ENCODE results near the gene FBXL17. TPM values are rescaled to one million over a fixed set of nuclear protein-coding genes. Genes with fewer than 3 reads are reported as not detected.
A peak's percentile ranks its signal among the peaks of the same experiment; 100 is the strongest.

FBXL17 gene
- total RNA-seq, 1 donor from 2014 or later = 12.7 TPM

DNA sequence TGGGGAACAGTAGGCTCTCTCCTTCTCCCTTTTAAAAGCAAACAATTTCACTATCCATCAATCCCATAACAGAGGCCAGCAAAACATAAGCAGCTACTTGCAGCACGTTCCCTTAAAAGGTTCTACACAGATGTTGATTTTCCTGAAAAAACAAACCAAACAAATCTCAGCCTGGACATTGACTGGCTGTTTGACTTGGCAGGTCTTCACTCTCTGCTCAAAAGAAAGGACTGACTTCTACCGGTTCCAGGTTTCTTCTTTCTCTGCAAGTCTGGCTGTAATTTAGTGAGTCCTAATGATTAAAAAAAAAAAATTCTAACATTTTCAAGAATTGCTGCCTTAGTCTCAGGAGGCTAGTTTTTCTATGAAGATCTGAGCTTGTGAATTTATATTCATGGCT is 508.0 kb downstream of the FBXL17 start:
- no peaks in the 10 kb centered on the region for H4K20me1 ChIP-seq (ENCODE audit: insufficient read depth, low read length)
- H3K9ac ChIP-seq (ENCODE audit: low read length) = no peak overlapping the region
- H3K36me3 Mint-ChIP-seq (ENCODE audit: low read depth, unreplicated experiment) = no peaks in the 10 kb centered on the region
- no peaks in the 10 kb centered on the region for H3K9me3 ChIP-seq (ENCODE audit: insufficient read depth, low read depth, low read length)
- no peak overlapping the region for H3K4me3 Mint-ChIP-seq (ENCODE audit: unreplicated experiment)
- H2AFZ ChIP-seq (ENCODE audit: low read depth, low read length) = no peak overlapping the region
- H3K27ac Mint-ChIP-seq (ENCODE audit: unreplicated experiment) = no peak overlapping the region
- FAIRE-seq = no peak
- no peak for DNase-seq (ENCODE audit: low read depth)
- H3K36me3 ChIP-seq (ENCODE audit: insufficient read depth, low read length) = no peaks in the 10 kb centered on the region
- H3K9me3 Mint-ChIP-seq (ENCODE audit: unreplicated experiment) = no peaks in the 10 kb centered on the region
- H3K4me1 ChIP-seq (ENCODE audit: insufficient read depth, low read length) = peaks cover 29% of the 10 kb centered on the region
- no peak overlapping the region for H3K4me3 ChIP-seq (ENCODE audit: insufficient read depth, low read depth, low read length)
- H3K27me3 ChIP-seq (ENCODE audit: insufficient read depth, low read length) = no peaks in the 10 kb centered on the region
- peaks cover 34% of the 10 kb centered on the region for H3K4me1 Mint-ChIP-seq (ENCODE audit: low read depth, unreplicated experiment)
- no peak for TF ChIP-seq EZH2 (IDR thresholded peaks at IDR 0.05; ENCODE audit: insufficient read depth, low read length)
- TF ChIP-seq, protein P1, sequence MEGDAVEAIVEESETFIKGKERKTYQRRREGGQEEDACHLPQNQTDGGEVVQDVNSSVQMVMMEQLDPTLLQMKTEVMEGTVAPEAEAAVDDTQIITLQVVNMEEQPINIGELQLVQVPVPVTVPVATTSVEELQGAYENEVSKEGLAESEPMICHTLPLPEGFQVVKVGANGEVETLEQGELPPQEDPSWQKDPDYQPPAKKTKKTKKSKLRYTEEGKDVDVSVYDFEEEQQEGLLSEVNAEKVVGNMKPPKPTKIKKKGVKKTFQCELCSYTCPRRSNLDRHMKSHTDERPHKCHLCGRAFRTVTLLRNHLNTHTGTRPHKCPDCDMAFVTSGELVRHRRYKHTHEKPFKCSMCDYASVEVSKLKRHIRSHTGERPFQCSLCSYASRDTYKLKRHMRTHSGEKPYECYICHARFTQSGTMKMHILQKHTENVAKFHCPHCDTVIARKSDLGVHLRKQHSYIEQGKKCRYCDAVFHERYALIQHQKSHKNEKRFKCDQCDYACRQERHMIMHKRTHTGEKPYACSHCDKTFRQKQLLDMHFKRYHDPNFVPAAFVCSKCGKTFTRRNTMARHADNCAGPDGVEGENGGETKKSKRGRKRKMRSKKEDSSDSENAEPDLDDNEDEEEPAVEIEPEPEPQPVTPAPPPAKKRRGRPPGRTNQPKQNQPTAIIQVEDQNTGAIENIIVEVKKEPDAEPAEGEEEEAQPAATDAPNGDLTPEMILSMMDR (IDR thresholded peaks at IDR 0.05; ENCODE audit: insufficient read depth, low read depth, low read length) = no peak
- no peaks in the 10 kb centered on the region for H3K27me3 Mint-ChIP-seq (ENCODE audit: low read depth, unreplicated experiment)
- H3K4me2 ChIP-seq (ENCODE audit: low read length) = no peak overlapping the region
- no peaks in the 10 kb centered on the region for H3K79me2 ChIP-seq (ENCODE audit: insufficient read depth, low read length)
- H3K27ac ChIP-seq (ENCODE audit: low read depth, low read length) = no peak overlapping the region

DNA sequence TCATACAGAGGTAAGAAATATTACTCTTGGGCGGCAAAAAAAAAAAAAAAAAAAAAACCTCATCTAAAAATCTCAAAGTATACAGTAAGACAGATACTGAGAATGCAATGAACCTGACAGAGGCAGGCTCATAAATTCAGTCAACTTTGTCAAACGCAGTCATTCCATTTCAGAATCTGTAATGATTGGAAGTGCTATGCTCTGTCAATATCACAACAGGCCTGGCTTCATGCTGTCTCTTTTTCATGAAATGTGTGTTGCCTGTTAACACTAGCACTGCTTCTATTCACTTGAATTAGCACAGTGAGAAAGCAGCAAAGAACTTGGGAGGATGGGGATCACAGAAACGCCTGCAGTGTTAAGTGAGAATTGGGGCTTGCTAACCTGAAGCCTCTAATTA is 510.9 kb downstream of the FBXL17 start:
- no peak for FAIRE-seq
- Mint-ChIP-seq H3K9me3 (ENCODE audit: unreplicated experiment) (peaks cover 1% of the 10 kb centered on the region), H3K27ac (ENCODE audit: unreplicated experiment) (no peak overlapping the region), H3K4me3 (ENCODE audit: unreplicated experiment) (no peak overlapping the region), H3K36me3 (ENCODE audit: low read depth, unreplicated experiment) (no peaks in the 10 kb centered on the region), H3K4me1 (ENCODE audit: low read depth, unreplicated experiment) (peaks cover 38% of the 10 kb centered on the region), H3K27me3 (ENCODE audit: low read depth, unreplicated experiment) (no peaks in the 10 kb centered on the region)
- Histone ChIP-seq H3K36me3 (ENCODE audit: insufficient read depth, low read length) (no peaks in the 10 kb centered on the region), H3K9ac (ENCODE audit: low read length) (no peak overlapping the region), H4K20me1 (ENCODE audit: insufficient read depth, low read length) (no peaks in the 10 kb centered on the region), H3K9me3 (ENCODE audit: insufficient read depth, low read depth, low read length) (no peaks in the 10 kb centered on the region), H2AFZ (ENCODE audit: low read depth, low read length) (no peak overlapping the region), H3K4me2 (ENCODE audit: low read length) (no peak overlapping the region), H3K79me2 (ENCODE audit: insufficient read depth, low read length) (no peaks in the 10 kb centered on the region), H3K27ac (ENCODE audit: low read depth, low read length) (no peak overlapping the region), H3K27me3 (ENCODE audit: insufficient read depth, low read length) (no peaks in the 10 kb centered on the region), H3K4me1 (ENCODE audit: insufficient read depth, low read length) (peaks cover 33% of the 10 kb centered on the region), H3K4me3 (ENCODE audit: insufficient read depth, low read depth, low read length) (no peak overlapping the region)
- no peak for DNase-seq (ENCODE audit: low read depth)
- no peak for TF ChIP-seq EZH2 (IDR thresholded peaks at IDR 0.05; ENCODE audit: insufficient read depth, low read length)
- TF ChIP-seq, protein P1 (IDR thresholded peaks at IDR 0.05; ENCODE audit: insufficient read depth, low read depth, low read length) = no peak

DNA sequence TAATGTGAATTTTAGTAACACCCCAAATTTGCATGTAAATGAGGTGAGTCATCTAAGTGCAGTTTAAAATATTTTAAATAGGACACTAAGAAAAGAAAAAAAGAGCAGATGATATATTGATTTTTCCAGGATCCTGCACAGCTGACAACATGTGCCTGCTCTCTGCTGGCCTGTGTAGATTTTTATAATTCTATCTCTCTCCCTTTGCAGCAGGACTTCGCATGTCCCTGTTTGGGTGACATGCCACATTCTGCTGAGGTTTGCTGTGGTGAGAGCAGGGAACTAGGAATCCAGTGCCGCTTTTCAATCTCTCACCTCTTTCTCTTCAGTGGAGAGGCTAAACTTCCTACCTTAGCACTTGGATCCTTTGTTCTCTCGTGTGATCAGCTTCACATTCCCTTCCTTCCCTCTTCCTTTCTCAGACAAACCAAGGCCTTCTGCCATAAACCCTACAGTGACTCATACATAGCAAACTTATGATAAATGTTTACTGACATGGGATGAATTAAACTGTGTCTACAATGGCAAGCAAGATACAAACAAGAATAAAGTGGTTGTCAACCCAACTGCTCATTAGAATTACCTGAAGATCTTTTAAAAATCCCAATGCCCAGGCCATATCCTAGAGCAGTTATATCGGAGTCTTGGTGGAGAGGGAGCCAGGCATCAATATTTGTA is 512.3 kb downstream of the FBXL17 start:
- peak overlapping the region; percentile 90 for H3K27ac ChIP-seq (ENCODE audit: low read depth, low read length)
- FAIRE-seq = peak; percentile 99
- peaks cover 20% of the 10 kb centered on the region for H3K4me1 ChIP-seq (ENCODE audit: insufficient read depth, low read length)
- H3K4me2 ChIP-seq (ENCODE audit: low read length) = peak overlapping the region; percentile 65
- H3K79me2 ChIP-seq (ENCODE audit: insufficient read depth, low read length) = no peaks in the 10 kb centered on the region
- no peaks in the 10 kb centered on the region for H4K20me1 ChIP-seq (ENCODE audit: insufficient read depth, low read length)
- H3K36me3 ChIP-seq (ENCODE audit: insufficient read depth, low read length) = no peaks in the 10 kb centered on the region
- no peaks in the 10 kb centered on the region for H3K9me3 ChIP-seq (ENCODE audit: insufficient read depth, low read depth, low read length)
- Mint-ChIP-seq H3K27me3 (ENCODE audit: low read depth, unreplicated experiment) (no peaks in the 10 kb centered on the region), H3K9me3 (ENCODE audit: unreplicated experiment) (peaks cover 1% of the 10 kb centered on the region), H3K36me3 (ENCODE audit: low read depth, unreplicated experiment) (no peaks in the 10 kb centered on the region), H3K4me3 (ENCODE audit: unreplicated experiment) (no peak overlapping the region), H3K27ac (ENCODE audit: unreplicated experiment) (peak overlapping the region; percentile 58), H3K4me1 (ENCODE audit: low read depth, unreplicated experiment) (peaks cover 24% of the 10 kb centered on the region)
- H3K9ac ChIP-seq (ENCODE audit: low read length) = peak overlapping the region; percentile 70
- TF ChIP-seq, protein P1 (IDR thresholded peaks at IDR 0.05; ENCODE audit: insufficient read depth, low read depth, low read length) = no peak
- TF ChIP-seq EZH2 (IDR thresholded peaks at IDR 0.05; ENCODE audit: insufficient read depth, low read length) = no peak
- H2AFZ ChIP-seq (ENCODE audit: low read depth, low read length) = peak overlapping the region; percentile 79
- no peaks in the 10 kb centered on the region for H3K27me3 ChIP-seq (ENCODE audit: insufficient read depth, low read length)
- peak; percentile 85 for DNase-seq (ENCODE audit: low read depth)
- H3K4me3 ChIP-seq (ENCODE audit: insufficient read depth, low read depth, low read length) = no peak overlapping the region
